IPS-20b (cell line): Measurements from ENCODE around the gene KIF18B.

Experiments used
- H3K27ac ChIP-seq: one replicate; pipeline ENCODE4 v1.5.1; 2013; ENCODE audit warnings: low read length
- H3K27me3 ChIP-seq: 2 replicates; pipeline ENCODE4 v1.6.1; 2013; ENCODE audit warnings: mild to moderate bottlenecking, low read length, inconsistent platforms; ENCODE audit not compliant: insufficient read depth
- H3K36me3 ChIP-seq: 2 replicates; pipeline ENCODE4 v1.6.1; 2013; ENCODE audit warnings: low read depth, mild to moderate bottlenecking, inconsistent platforms, low read length, moderate library complexity; ENCODE audit not compliant: insufficient read depth
- H3K4me1 ChIP-seq: 2 replicates; pipeline ENCODE4 v1.6.1; 2013; ENCODE audit warnings: mild to moderate bottlenecking, control low read depth, inconsistent platforms, low read length, moderate library complexity; ENCODE audit not compliant: insufficient read depth
- H3K4me3 ChIP-seq: 2 replicates; pipeline ENCODE4 v1.5.1; 2013; ENCODE audit warnings: mild to moderate bottlenecking, low read length, inconsistent platforms
- H3K9ac ChIP-seq: 2 replicates; pipeline ENCODE4 v1.6.1; 2013; ENCODE audit warnings: low read depth, mild to moderate bottlenecking, inconsistent platforms, low read length, moderate library complexity
- H3K9me3 ChIP-seq: 2 replicates; pipeline ENCODE4 v1.6.1; 2013; ENCODE audit warnings: mild to moderate bottlenecking, low read depth, low read length, inconsistent platforms; ENCODE audit not compliant: insufficient read depth

Gene KIF18B

GRCh38 chr17:44913676-44914075, 33.9 kb downstream of the KIF18B start:
- Histone ChIP-seq H3K9ac (no peak overlapping the region), H3K36me3 (no peaks in the 10 kb centered on the region), H3K27ac (no peak overlapping the region), H3K4me3 (no peak overlapping the region), H3K4me1 (no peaks in the 10 kb centered on the region), H3K27me3 (peaks cover 47% of the 10 kb centered on the region), H3K9me3 (no peaks in the 10 kb centered on the region)

DNA sequence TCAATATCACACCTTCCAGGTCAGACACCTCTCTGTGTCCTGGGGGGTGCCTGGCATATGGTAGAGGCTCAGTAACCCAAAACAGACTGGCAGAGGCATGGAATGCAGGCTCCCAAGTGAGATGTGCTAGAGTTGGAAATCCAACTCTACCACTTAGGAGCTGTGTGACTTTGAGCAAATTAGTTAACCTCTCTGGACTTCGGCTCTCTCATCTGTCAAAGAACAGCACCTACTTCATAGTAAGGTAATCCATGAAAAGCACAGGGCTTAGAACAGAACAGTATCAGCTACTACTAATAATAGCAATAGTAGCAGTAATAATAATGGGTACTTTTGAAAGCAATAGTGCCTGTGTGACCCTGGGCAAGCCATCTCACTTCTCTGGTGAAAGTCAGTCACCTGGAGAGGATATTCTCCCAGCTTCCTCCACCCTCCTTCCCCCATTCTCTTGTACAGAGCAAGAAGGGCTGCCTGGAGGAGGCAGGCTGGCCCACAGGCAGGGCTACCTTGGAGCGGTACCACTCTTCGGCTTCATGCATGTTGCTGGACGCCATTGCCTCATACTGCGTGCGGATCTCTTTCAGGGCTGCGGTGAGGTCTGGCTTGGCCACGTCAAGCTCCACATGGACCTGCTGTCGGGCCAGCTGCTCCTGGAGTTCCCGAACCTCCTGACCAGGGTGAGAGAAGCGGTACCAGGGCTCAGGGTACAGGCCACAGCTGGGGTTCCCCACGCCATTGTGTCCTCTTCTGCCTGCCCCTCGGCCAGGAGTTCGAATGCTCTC, 34.6 kb downstream of the KIF18B start:
- Histone ChIP-seq H3K9me3 (no peaks in the 10 kb centered on the region), H3K36me3 (no peaks in the 10 kb centered on the region), H3K4me1 (no peaks in the 10 kb centered on the region), H3K27me3 (peaks cover 47% of the 10 kb centered on the region), H3K4me3 (no peak overlapping the region), H3K9ac (no peak overlapping the region), H3K27ac (no peak overlapping the region)

GRCh38 chr17:44911133-44912001, 36.2 kb downstream of the KIF18B start:
- Histone ChIP-seq H3K4me1 (no peaks in the 10 kb centered on the region; the same call in 1 of the 2 replicates), H3K27me3 (peaks cover 47% of the 10 kb centered on the region), H3K4me3 (peak overlapping the region; percentile 60; the same call in 1 of the 2 replicates), H3K36me3 (no peaks in the 10 kb centered on the region), H3K27ac (no peak overlapping the region), H3K9me3 (no peaks in the 10 kb centered on the region), H3K9ac (no peak overlapping the region)

GRCh38 chr17:44910231-44911106, 37.1 kb downstream of the KIF18B start:
- H3K36me3 ChIP-seq: no peaks in the 10 kb centered on the region
- H3K27ac ChIP-seq: no peak overlapping the region
- peaks cover 4% of the 10 kb centered on the region; the same call in 1 of the 2 replicates for H3K4me1 ChIP-seq
- H3K9me3 ChIP-seq: no peaks in the 10 kb centered on the region
- H3K27me3 ChIP-seq: peaks cover 47% of the 10 kb centered on the region
- H3K9ac ChIP-seq: no peak overlapping the region
- H3K4me3 ChIP-seq: peak overlapping the region; percentile 60; the same call in 1 of the 2 replicates

DNA sequence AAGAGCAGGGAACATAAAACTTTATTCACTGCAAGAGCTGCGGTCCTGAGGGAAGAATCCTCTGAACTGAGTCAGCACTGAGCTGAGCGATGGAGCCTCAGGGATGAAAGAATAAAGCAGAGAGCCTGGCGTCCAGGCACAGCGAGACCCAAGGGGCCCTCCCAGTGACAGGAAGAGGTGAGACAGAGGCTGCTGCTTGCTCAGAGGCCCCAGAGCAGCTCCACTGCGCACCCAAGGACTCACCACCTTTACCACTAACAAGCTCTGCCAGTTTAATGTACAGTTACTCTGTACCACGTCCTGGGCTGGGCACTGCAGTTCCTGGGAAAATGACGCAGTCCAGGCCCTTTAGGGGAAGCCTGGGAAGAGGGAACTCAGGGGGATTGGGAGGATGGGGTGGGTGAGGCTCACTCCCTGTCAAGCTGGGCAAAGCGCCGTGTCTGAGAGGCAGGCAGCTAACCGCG, 37.9 kb downstream of the KIF18B start:
- Histone ChIP-seq H3K36me3 (no peaks in the 10 kb centered on the region), H3K27me3 (peaks cover 44% of the 10 kb centered on the region), H3K9ac (no peak overlapping the region), H3K9me3 (no peaks in the 10 kb centered on the region), H3K27ac (no peak overlapping the region), H3K4me3 (no peak overlapping the region), H3K4me1 (peaks cover 4% of the 10 kb centered on the region; the same call in 1 of the 2 replicates)

- Histone ChIP-seq H3K9ac (no peak overlapping the region), H3K4me1 (peaks cover 4% of the 10 kb centered on the region; the same call in 1 of the 2 replicates), H3K4me3 (no peak overlapping the region), H3K27ac (no peak overlapping the region), H3K9me3 (no peaks in the 10 kb centered on the region), H3K36me3 (no peaks in the 10 kb centered on the region), H3K27me3 (peaks cover 35% of the 10 kb centered on the region)
These were observed 38.7 kb downstream of the KIF18B start for GRCh38 chr17:44908761-44909326.

DNA sequence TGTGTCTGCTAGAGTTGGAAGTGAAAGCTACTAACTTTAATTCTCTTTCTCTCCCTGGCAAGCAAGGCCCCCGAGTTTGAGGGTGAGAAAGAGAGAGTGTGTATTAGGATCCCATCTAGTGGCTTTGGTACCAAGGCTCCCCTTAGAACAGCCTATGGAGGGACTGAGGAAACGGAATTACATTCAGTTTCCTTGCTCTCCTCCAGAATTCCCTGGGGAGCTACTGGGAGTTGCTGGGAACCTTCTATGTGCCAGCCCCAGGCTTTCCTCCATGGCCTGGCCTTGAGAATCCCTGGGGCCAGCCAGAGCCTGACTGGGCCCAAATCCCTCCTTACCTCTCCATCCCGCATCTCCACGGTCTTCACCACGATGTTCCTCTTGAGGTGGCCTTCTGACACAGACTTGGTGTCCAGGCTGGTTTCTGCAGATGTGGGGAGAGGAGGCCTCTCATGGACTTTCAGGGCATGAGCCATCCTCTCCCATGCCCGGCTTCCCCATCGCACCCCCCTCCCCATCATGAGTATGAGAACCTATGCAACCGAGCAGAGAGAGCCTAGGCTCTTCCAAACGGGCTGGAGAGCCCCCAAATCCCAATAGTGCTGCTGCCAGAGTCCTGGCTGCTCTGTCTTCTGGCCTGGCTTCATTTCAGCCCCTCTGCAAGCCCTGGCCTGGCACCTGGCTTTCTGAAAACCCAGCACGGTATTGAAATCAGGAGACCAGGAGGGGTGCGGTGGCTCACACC, 39.7 kb downstream of the KIF18B start:
- H3K9me3 ChIP-seq: no peaks in the 10 kb centered on the region
- H3K27me3 ChIP-seq: peaks cover 26% of the 10 kb centered on the region
- H3K9ac ChIP-seq: no peak overlapping the region
- H3K4me1 ChIP-seq: peaks cover 4% of the 10 kb centered on the region; the same call in 1 of the 2 replicates
- no peak overlapping the region for H3K27ac ChIP-seq
- H3K4me3 ChIP-seq: no peak overlapping the region
- H3K36me3 ChIP-seq: no peaks in the 10 kb centered on the region

DNA sequence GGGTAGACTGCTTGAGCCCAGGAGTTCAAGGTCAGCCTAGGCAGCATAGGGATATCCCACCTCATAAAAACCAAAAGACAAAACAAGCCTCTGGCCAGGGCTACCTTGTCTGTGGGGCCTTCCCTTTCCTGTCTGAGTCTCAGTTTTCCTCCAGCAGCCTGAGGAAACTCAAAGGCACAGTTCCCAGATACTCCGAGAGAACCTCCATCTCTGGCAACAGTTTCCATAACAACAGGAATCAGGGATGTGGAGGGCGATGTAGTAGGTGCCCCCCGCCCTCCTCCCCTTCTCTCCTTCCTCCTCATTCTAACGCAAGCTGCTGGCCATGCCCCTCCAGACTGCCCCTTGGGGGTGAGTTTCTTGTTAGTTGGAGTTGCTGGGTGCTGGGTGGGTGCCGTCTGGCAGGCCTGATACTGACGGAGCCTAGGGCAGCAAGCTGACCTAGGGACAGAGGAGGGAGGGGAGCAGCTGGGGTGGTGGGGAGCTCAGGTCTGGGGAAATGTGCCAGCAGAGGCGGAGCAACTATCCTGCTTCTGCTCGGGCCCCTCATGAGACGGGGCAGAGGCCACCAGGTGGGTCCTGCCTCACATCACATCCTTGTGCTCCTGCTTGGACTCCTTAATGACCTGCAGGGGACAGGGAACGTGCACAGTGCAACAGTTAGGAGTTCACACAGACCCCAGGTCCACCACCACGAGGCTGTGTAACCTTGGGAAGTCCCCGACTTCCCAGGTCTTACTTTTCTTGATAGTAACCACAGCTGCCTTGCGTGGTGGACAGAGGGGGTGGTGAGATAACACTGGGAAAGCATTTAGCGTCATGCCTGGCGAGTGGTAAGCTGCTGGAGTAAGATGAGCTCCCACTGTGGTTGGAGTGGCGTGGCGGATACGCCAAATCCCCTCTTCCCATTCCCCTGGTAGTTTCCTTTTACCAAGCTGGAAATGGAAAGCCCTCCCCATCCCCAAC, 40.5 kb downstream of the KIF18B start:
- Histone ChIP-seq H3K9me3 (no peaks in the 10 kb centered on the region), H3K4me3 (no peak overlapping the region), H3K4me1 (peaks cover 4% of the 10 kb centered on the region; the same call in 1 of the 2 replicates), H3K36me3 (no peaks in the 10 kb centered on the region), H3K9ac (no peak overlapping the region; the same call in 1 of the 2 replicates), H3K27ac (no peak overlapping the region), H3K27me3 (peaks cover 18% of the 10 kb centered on the region)

- no peaks in the 10 kb centered on the region for H3K36me3 ChIP-seq
- H3K9me3 ChIP-seq: no peaks in the 10 kb centered on the region
- no peak overlapping the region for H3K4me3 ChIP-seq
- no peak overlapping the region for H3K27ac ChIP-seq
- peaks cover 4% of the 10 kb centered on the region; the same call in 1 of the 2 replicates for H3K4me1 ChIP-seq
- peaks cover 10% of the 10 kb centered on the region for H3K27me3 ChIP-seq
- H3K9ac ChIP-seq: no peak overlapping the region
These were observed 41.4 kb downstream of the KIF18B start for GRCh38 chr17:44906010-44906646.
